Keratinocyte (primary cell): ENCODE results near the gene UGT1A8. TPM values are rescaled to one million over a fixed set of nuclear protein-coding genes. Genes with fewer than 3 reads are reported as not detected.
A peak's percentile ranks its signal among the peaks of the same experiment; 100 is the strongest.

Experiments
- DNase-seq: peaks from one replicate; pipeline ENCODE4 v3.0.0-alpha.2; 2011; ENCODE audit warnings: low read depth, missing footprints, low spot score
- FAIRE-seq: peaks from 2 replicates; lab custom pipeline; 2011; peaks lifted over from hg19 to GRCh38; lab: Jason Lieb, UNC
- H2AFZ ChIP-seq: 2 replicates; pipeline ENCODE4 v1.6.0; 2012; ENCODE audit warnings: low read length, control low read depth, inconsistent platforms; ENCODE audit not compliant: control insufficient read depth
- H3K27ac ChIP-seq: 2 replicates; pipeline ENCODE4 v1.5.1; 2011; ENCODE audit warnings: low read length; ENCODE audit not compliant: control insufficient read depth, insufficient read depth
- H3K27me3 ChIP-seq: 3 replicates; pipeline ENCODE4 v1.6.0; 2011; ENCODE audit warnings: low read length; ENCODE audit not compliant: control insufficient read depth, insufficient read depth; ENCODE audit errors: extremely low read depth
- H3K36me3 ChIP-seq, 2 experiments: 2 replicates in 1 of 2; 3 replicates in 1 of 2; pipeline ENCODE4 v1.5.1; 2011; ENCODE audit warnings: low read length in 2 of 2, mild to moderate bottlenecking in 1 of 2; ENCODE audit not compliant: control insufficient read depth in 2 of 2, insufficient read depth in 2 of 2; ENCODE audit errors: extremely low read depth in 1 of 2
- H3K4me1 ChIP-seq: 3 replicates; pipeline ENCODE4 v1.5.1; 2011; ENCODE audit warnings: low read length; ENCODE audit not compliant: control insufficient read depth, insufficient read depth; ENCODE audit errors: extremely low read depth
- H3K4me2 ChIP-seq: 3 replicates; pipeline ENCODE4 v1.6.0; 2011; ENCODE audit warnings: low read depth, low read length; ENCODE audit not compliant: control insufficient read depth, insufficient read depth; ENCODE audit errors: extremely low read depth
- H3K4me3 ChIP-seq, 3 experiments: fragments of 200-600 bp in 1 of 3; sonication (generic) in 1 of 3; 2 replicates in 2 of 3; 3 replicates in 1 of 3; pipeline ENCODE4 v1.5.1; 2011 to 2016; ENCODE audit warnings: low read length in 3 of 3, mild to moderate bottlenecking in 3 of 3, control low read depth in 2 of 3, inconsistent platforms in 1 of 3, low read depth in 1 of 3, mixed read lengths in 1 of 3, mixed run types in 1 of 3, moderate library complexity in 1 of 3; ENCODE audit not compliant: control insufficient read depth in 2 of 3, insufficient read depth in 2 of 3; ENCODE audit errors: extremely low read depth in 1 of 3
- H3K79me2 ChIP-seq: 2 replicates; pipeline ENCODE4 v1.6.0; 2012; ENCODE audit warnings: low read length; ENCODE audit not compliant: control insufficient read depth, insufficient read depth
- H3K9ac ChIP-seq: 3 replicates; pipeline ENCODE4 v1.6.0; 2011; ENCODE audit warnings: low read length; ENCODE audit not compliant: control insufficient read depth, insufficient read depth; ENCODE audit errors: extremely low read depth
- H3K9me1 ChIP-seq: 3 replicates; pipeline ENCODE4 v1.6.0; 2011; ENCODE audit warnings: low read length; ENCODE audit not compliant: control insufficient read depth, insufficient read depth; ENCODE audit errors: extremely low read depth
- H3K9me3 ChIP-seq: 2 replicates; pipeline ENCODE4 v1.5.1; 2012; ENCODE audit warnings: low read depth, low read length; ENCODE audit not compliant: control insufficient read depth
- H4K20me1 ChIP-seq: 3 replicates; pipeline ENCODE4 v1.6.0; 2011; ENCODE audit warnings: low read length; ENCODE audit not compliant: control insufficient read depth, insufficient read depth; ENCODE audit errors: extremely low read depth
- EZH2 ChIP-seq: IDR thresholded peaks from one replicate; pipeline ENCODE4 v1.6.1; 2012; ENCODE audit warnings: inconsistent platforms, mild to moderate bottlenecking, low read length, moderate library complexity
- dilution Hi-C: fragments of 300-500 bp; cut with MboI; formaldehyde crosslinking; loops from one replicate; pipeline ENCODE4 v1.7.0; 2020; ENCODE audit warnings: low sequenced_read_pairs; ENCODE audit not compliant: extremely low pct_ligation_motif_present
- polyA plus RNA-seq, 5 experiments: library from polyadenylated mRNA; depleted of rRNA in 3 of 5; stranded (reverse) in 3 of 5; stranded (forward) in 1 of 5; unstranded in 1 of 5; fragments of >200 nt; gene quantifications; 1 replicate in 1 of 5; 2 replicates in 3 of 5; 3 replicates in 1 of 5; pipeline versions ENCODE4 v1.2.1 to v1.2.3, GENCODE V29; 2011 to 2012; ENCODE audit warnings: missing spikeins in 2 of 5, low read depth in 1 of 5, low replicate concordance in 1 of 5
- TF ChIP-seq, protein P1 (sequence below), 3 experiments: IDR thresholded peaks in 1 of 3; conservative IDR thresholded peaks in 1 of 3; optimal IDR thresholded peaks in 1 of 3; 2 replicates in 2 of 3; 3 replicates in 1 of 3; pipeline versions ENCODE3 to v1.5.1; 2011; ENCODE audit warnings: low read length in 3 of 3, mild to moderate bottlenecking in 3 of 3, moderate library complexity in 2 of 3, control low read depth in 1 of 3, inconsistent platforms in 1 of 3; ENCODE audit not compliant: insufficient read depth in 2 of 3; ENCODE audit errors: extremely low read depth in 1 of 3

Gene UGT1A8
- polyA plus RNA-seq, 1 donor (not counting 4 experiments of a cell fraction or from before 2014, with no cell fraction given): 0.64 TPM

DNA sequence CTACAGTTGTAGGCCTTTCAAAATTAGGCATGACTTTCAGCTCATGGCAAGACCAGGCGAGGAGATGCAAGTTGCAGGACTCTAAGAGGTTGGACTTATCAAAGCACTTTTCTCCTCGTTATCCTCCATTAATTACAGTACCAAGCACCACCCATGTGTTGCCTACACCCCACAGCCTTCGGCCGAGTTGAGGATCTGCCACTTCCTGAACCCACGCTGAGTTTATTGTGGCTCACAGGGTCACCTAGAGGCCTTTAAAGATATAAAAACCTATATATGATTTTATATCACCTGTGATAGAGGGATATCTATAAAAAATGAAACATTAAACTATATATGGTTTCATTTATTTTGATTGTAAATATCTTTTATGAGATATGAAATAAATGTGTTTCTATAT, 21.4 kb downstream of the UGT1A8 start:
- no peaks in the 10 kb centered on the region for H4K20me1 ChIP-seq
- peak overlapping the region; percentile 68 for H2AFZ ChIP-seq
- FAIRE-seq: peak; percentile 36
- no peak overlapping the region for H3K27ac ChIP-seq
- H3K36me3 ChIP-seq: no peaks in the 10 kb centered on the region
- no peak overlapping the region for H3K9ac ChIP-seq
- H3K79me2 ChIP-seq: no peaks in the 10 kb centered on the region
- dilution Hi-C loops: no loop called here
- H3K27me3 ChIP-seq: no peaks in the 10 kb centered on the region
- no peak overlapping the region for H3K4me2 ChIP-seq
- TF ChIP-seq, protein P1, sequence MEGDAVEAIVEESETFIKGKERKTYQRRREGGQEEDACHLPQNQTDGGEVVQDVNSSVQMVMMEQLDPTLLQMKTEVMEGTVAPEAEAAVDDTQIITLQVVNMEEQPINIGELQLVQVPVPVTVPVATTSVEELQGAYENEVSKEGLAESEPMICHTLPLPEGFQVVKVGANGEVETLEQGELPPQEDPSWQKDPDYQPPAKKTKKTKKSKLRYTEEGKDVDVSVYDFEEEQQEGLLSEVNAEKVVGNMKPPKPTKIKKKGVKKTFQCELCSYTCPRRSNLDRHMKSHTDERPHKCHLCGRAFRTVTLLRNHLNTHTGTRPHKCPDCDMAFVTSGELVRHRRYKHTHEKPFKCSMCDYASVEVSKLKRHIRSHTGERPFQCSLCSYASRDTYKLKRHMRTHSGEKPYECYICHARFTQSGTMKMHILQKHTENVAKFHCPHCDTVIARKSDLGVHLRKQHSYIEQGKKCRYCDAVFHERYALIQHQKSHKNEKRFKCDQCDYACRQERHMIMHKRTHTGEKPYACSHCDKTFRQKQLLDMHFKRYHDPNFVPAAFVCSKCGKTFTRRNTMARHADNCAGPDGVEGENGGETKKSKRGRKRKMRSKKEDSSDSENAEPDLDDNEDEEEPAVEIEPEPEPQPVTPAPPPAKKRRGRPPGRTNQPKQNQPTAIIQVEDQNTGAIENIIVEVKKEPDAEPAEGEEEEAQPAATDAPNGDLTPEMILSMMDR (optimal IDR thresholded peaks at IDR 0.05 in 1 of 3, IDR thresholded peaks at IDR 0.05 in 1 of 3, conservative IDR thresholded peaks at IDR 0.05 in 1 of 3; ENCODE audit: extremely low read depth in 1 of 3, insufficient read depth in 2 of 3, low read length in 3 of 3): peak in 1 of 3 experiments; percentile 7
- TF ChIP-seq EZH2: no peak
- no peak overlapping the region for H3K4me3 ChIP-seq
- H3K9me3 ChIP-seq: no peaks in the 10 kb centered on the region
- H3K9me1 ChIP-seq: no peaks in the 10 kb centered on the region
- H3K4me1 ChIP-seq: peaks cover 3% of the 10 kb centered on the region
- DNase-seq: no peak

DNA sequence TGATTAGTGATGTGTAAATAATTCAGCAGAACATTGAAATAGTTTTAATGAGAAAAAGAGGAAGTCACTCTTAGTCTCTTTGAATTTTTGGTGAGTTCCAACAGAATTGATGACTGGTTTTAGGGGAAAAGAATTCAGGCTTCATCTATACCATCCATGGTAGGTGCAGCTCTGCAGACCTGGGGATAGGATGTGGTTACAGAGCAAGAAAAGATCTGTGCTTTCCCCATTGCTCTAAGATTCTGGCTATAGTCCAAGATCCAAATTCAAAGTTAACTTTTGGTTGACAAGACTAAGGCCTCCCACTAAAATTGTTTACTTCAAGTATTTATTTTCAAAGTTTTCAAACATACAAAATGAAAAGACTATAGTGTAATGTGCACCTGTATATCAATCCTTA, 22.4 kb downstream of the UGT1A8 start:
- FAIRE-seq (peak; percentile 29), DNase-seq (no peak)
- Histone ChIP-seq H3K9me3 (no peaks in the 10 kb centered on the region), H3K79me2 (no peaks in the 10 kb centered on the region), H3K9ac (no peak overlapping the region), H3K4me2 (no peak overlapping the region), H3K4me1 (peaks cover 3% of the 10 kb centered on the region), H3K4me3 (no peak overlapping the region), H3K27ac (no peak overlapping the region), H3K27me3 (no peaks in the 10 kb centered on the region), H3K36me3 (no peaks in the 10 kb centered on the region), H4K20me1 (no peaks in the 10 kb centered on the region), H2AFZ (no peak overlapping the region), H3K9me1 (no peaks in the 10 kb centered on the region)
- TF ChIP-seq, protein P1 (optimal IDR thresholded peaks at IDR 0.05 in 1 of 3, IDR thresholded peaks at IDR 0.05 in 1 of 3, conservative IDR thresholded peaks at IDR 0.05 in 1 of 3; ENCODE audit: extremely low read depth in 1 of 3, insufficient read depth in 2 of 3, low read length in 3 of 3): no peak
- TF ChIP-seq EZH2: no peak
- dilution Hi-C loops: no loop called here
